Sigmoid colon (tissue), 7 donors: ENCODE measurements around the gene ADM2. TPM values are rescaled to one million over a fixed set of nuclear protein-coding genes. Genes with fewer than 3 reads are reported as not detected.

ENCODE experiments used
- DNase-seq: peaks from one replicate; pipeline ENCODE4 v3.0.0-alpha.2; 2019
- H3K27ac ChIP-seq, 4 donors: fragments of 200-600 bp; sonication (generic); one replicate each; pipeline ENCODE4 v1.5.1; 2016 to 2019; ENCODE audit warnings: mild to moderate bottlenecking in 1 of 4
- H3K27me3 ChIP-seq, 3 donors: fragments of 200-600 bp; sonication (generic); one replicate each; pipeline ENCODE4 v1.5.1; 2019; ENCODE audit warnings: mild to moderate bottlenecking in 1 of 3
- H3K36me3 ChIP-seq, 4 donors: fragments of 200-600 bp; sonication (generic); one replicate each; pipeline ENCODE4 v1.5.1; 2016 to 2019
- H3K4me1 ChIP-seq, 4 donors: fragments of 200-600 bp; sonication (generic); one replicate each; pipeline ENCODE4 v1.5.1; 2017 to 2019
- H3K4me3 ChIP-seq, 4 donors: fragments of 200-600 bp; sonication (generic); one replicate each; pipeline ENCODE4 v1.5.1; 2017 to 2019; ENCODE audit warnings: mild to moderate bottlenecking in 2 of 4, moderate library complexity in 1 of 4
- H3K9me3 ChIP-seq, 4 donors: fragments of 200-600 bp in 3 of 4; sonication (generic) in 3 of 4; one replicate each; pipeline versions ENCODE4 v1.5.1 to v1.6.1; 2013 to 2019
- EP300 ChIP-seq, 4 donors: sonication (generic); formaldehyde crosslinking; IDR thresholded peaks; one replicate each; pipeline ENCODE4 v1.6.1; 2017; ENCODE audit warnings: antibody characterized with exemption in 4 of 4
- POLR2A ChIP-seq, 2 donors: fragments of 450-650 bp; IDR thresholded peaks; one replicate each; pipeline ENCODE4 v1.6.1; 2016; ENCODE audit warnings: antibody characterized with exemption in 2 of 2, mild to moderate bottlenecking in 2 of 2, moderate library complexity in 2 of 2
- POLR2AphosphoS5 ChIP-seq, 4 donors: sonication (generic); formaldehyde crosslinking; IDR thresholded peaks; one replicate each; pipeline ENCODE4 v1.6.1; 2017; ENCODE audit warnings: antibody characterized with exemption in 4 of 4
- WGBS, 2 donors: extraction: QIAGEN DNeasy Blood & Tissue Kit; methylation state at CpG; one replicate each; pipeline ENCODE4 v1.1.7; 2013; 5-methylcytosine and 5-hydroxymethylcytosine counted together
- intact Hi-C: fragments of 100-400 bp; cut with DNase I; formaldehyde crosslinking; loops from one replicate; pipeline ENCODE4 v1.15.1; 2023
- polyA plus RNA-seq, 3 donors: library from polyadenylated mRNA; stranded (reverse); fragments of 200-250 nt; gene quantifications; one replicate each; pipeline ENCODE4 v1.2.3, GENCODE V29; 2013
- total RNA-seq, 4 donors: library from RNA; depleted of rRNA; stranded (reverse); fragments of >200 nt; gene quantifications; one replicate each; pipeline ENCODE4 v1.1.0, GENCODE V29; 2016
- TF ChIP-seq, protein P1 (sequence below), 4 experiments: fragments of 450-650 bp in 3 of 4; fragments of 200-600 bp in 1 of 4; IDR thresholded peaks; one replicate each; pipeline ENCODE4 v1.5.1; 2016 to 2019; ENCODE audit warnings: antibody characterized with exemption in 4 of 4, mild to moderate bottlenecking in 3 of 4, moderate library complexity in 2 of 4
- donor health status: healthy with polysubstance abuse.
- donor health status: Bipolar disorder and iron deficiency.
- donor health status: healthy.

ADM2 gene
- total and polyA plus RNA-seq, 7 donors, result 1.2 to 8.6 (median 3.2) TPM; not detected in 4

- peak; percentile 69 for DNase-seq
- no peak for TF ChIP-seq EP300 (IDR thresholded peaks at IDR 0.05)
- TF ChIP-seq, protein P1, sequence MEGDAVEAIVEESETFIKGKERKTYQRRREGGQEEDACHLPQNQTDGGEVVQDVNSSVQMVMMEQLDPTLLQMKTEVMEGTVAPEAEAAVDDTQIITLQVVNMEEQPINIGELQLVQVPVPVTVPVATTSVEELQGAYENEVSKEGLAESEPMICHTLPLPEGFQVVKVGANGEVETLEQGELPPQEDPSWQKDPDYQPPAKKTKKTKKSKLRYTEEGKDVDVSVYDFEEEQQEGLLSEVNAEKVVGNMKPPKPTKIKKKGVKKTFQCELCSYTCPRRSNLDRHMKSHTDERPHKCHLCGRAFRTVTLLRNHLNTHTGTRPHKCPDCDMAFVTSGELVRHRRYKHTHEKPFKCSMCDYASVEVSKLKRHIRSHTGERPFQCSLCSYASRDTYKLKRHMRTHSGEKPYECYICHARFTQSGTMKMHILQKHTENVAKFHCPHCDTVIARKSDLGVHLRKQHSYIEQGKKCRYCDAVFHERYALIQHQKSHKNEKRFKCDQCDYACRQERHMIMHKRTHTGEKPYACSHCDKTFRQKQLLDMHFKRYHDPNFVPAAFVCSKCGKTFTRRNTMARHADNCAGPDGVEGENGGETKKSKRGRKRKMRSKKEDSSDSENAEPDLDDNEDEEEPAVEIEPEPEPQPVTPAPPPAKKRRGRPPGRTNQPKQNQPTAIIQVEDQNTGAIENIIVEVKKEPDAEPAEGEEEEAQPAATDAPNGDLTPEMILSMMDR (IDR thresholded peaks at IDR 0.05), result no peak
- no peak for TF ChIP-seq POLR2AphosphoS5 (IDR thresholded peaks at IDR 0.05)
- Histone ChIP-seq H3K36me3 (peaks cover 20 to 36% (median 29%) of the 10 kb centered on the region in 4 donors), H3K27ac (no peak overlapping the region), H3K27me3 (no peaks in the 10 kb centered on the region), H3K9me3 (no peaks in the 10 kb centered on the region), H3K4me3 (no peak overlapping the region), H3K4me1 (peaks cover 0 to 25% (median 16%) of the 10 kb centered on the region in 4 donors)
- intact Hi-C loops, result no loop called here
- WGBS, 2 donors, result 81 to 93% methylated on average over 25 to 26 of the region's 26 CpGs
Measured at GRCh38 chr22:50503475-50504145, 22.3 kb downstream of the ADM2 start.

DNA sequence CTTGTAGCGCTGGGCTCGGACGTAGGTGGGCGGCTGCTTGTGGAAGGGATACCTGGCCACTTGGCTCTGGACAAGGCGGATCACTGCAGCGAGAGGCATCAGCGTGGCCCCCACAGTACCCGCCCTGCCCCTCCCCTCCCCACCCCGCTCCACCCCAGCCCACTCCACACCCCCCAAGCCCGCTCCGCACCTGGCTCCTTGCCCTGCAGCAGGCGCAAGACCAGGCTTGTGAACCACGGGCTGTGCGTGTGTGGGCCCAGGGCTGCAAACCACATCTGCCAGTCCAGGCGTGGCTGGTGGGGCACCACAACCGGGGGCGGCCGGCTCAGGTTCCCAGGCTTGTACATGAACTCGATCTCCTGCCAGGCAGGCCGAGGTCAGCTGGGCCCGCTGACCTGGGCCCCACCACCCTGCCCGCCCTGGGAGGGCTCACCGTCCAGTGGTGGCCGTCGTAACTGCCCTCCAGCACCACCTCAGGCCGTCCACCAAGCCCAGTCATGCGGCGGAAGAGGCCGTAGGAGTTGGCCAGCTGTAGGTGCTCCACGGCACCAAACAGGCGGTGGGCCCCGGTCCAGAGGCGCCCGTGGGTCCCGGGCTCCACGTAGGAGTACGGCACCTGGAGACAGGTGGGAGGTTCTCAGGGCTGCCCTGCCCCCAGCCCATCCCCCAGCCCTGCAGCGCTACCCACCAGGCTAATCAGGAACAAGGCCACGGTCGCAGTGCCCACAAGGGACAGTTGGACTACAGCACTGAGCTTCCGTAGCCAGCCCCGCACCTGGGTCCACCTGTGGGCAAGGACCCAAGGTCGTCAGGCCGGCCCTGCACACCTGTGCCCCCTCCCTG, 23.2 kb downstream of the ADM2 start:
- intact Hi-C loops, result loop anchor here (5.0 kb wide), 2 partner anchors 157 to 262 kb away; no protein-coding TSS in a partner anchor
- no peak for DNase-seq
- H3K4me1 ChIP-seq, result peaks cover 0 to 33% (median 24%) of the 10 kb centered on the region in 4 donors
- 94% methylated on average over 44 of the region's 44 CpGs for WGBS, 2 donors
- no peak overlapping the region for H3K4me3 ChIP-seq
- no peaks in the 10 kb centered on the region for H3K9me3 ChIP-seq
- H3K27ac ChIP-seq, result no peak overlapping the region
- TF ChIP-seq POLR2A (IDR thresholded peaks at IDR 0.05) (no peak), EP300 (IDR thresholded peaks at IDR 0.05) (no peak), POLR2AphosphoS5 (IDR thresholded peaks at IDR 0.05) (no peak)
- TF ChIP-seq, protein P1 (IDR thresholded peaks at IDR 0.05), result no peak
- H3K36me3 ChIP-seq, result peaks cover 20 to 36% (median 29%) of the 10 kb centered on the region in 4 donors
- no peaks in the 10 kb centered on the region for H3K27me3 ChIP-seq

GRCh38 chr22:50505276-50505775, 24.0 kb downstream of the ADM2 start:
- WGBS, 2 donors, result 94 to 96% methylated on average over 14 of the region's 14 CpGs

More at GRCh38 chr22:50505276-50505775, 24.0 kb downstream of the ADM2 start:
- no peak for TF ChIP-seq EP300 (IDR thresholded peaks at IDR 0.05)
- TF ChIP-seq, protein P1 (IDR thresholded peaks at IDR 0.05), result no peak
- no peak for TF ChIP-seq POLR2A (IDR thresholded peaks at IDR 0.05)
- TF ChIP-seq POLR2AphosphoS5 (IDR thresholded peaks at IDR 0.05), result no peak
- Histone ChIP-seq H3K4me1 (peaks cover 0 to 39% (median 24%) of the 10 kb centered on the region in 4 donors), H3K27me3 (no peaks in the 10 kb centered on the region), H3K36me3 (peaks cover 20 to 36% (median 29%) of the 10 kb centered on the region in 4 donors), H3K4me3 (no peak overlapping the region), H3K9me3 (no peaks in the 10 kb centered on the region), H3K27ac (no peak overlapping the region)
- intact Hi-C loops, result loop anchor here (5.0 kb wide), 2 partner anchors 158 to 263 kb away; no protein-coding TSS in a partner anchor
- DNase-seq, result no peak
